HG03095 (cell line): ENCODE results near the gene BSDC1.
A peak's percentile ranks its signal among the peaks of the same experiment; 100 is the strongest.

Experiments used
- ATAC-seq: cut with Tn5 transposase; IDR thresholded peaks from one replicate; pipeline ENCODE4 v1.9.1; 2021; ENCODE audit warnings: moderate library complexity; ENCODE audit not compliant: unreplicated experiment

The BSDC1 gene

DNA sequence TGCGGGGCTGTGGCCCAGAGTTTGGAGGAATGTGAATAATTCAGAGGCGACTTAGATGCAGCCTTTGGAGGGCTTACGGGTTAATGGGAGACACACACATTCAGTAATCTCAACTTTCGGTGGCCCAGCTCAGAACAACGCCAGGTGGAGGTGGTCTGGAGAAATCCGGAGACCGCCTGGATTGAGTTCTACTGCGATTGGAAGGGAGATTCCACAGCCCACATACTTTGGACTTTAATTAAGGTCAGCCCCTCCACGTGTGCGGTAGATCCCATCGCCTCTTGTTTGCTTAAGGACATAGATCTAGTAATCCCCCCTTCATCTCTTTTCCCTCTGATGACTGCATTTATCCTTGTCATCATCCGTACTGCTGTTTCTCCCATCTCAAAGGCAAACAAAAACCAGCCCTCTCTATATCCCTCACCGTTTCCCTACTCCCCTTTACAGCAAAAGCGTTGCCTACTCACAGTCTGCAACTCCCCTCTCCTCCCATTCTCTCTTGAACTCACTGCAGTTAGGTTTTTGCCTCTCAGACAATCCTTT is 720 bp upstream of the BSDC1 start:
- peak; percentile 2 for ATAC-seq

DNA sequence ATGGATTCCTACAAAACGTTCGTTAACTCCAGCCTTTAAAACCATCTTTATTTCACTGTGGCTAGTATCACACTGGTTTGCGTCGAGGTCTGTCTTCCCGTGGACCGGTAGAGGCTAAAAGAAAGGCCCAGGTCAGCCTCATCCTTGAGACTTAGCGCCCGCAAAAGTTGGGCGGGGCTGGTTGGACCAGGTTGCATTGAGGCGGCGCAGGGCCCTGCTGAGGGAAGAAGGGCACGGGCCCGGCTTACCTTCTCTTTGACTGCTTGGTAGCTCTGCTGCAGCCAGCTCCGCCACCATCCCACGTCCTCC is 455 bp downstream of the BSDC1 start:
- peak; percentile 17 for ATAC-seq

DNA sequence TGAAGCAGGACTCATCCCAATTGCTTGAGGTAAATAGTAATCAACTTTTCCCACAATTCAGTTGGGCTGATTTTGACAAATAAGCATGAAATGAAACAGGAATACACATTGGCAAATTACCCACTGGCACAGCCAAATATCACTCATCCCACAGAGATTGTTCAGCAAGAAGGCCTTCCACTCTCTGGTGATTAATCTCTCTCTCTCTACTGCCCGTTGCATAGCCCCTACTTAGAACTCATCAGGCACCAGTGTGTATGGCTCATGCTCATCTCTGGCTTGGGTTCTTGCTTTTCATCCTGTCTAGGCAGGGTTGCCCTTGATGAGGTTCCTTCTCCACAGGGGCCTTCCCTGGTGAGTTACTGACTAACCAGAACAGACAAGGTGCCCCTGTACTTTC is 1.1 kb downstream of the BSDC1 start:
- no peak for ATAC-seq

DNA sequence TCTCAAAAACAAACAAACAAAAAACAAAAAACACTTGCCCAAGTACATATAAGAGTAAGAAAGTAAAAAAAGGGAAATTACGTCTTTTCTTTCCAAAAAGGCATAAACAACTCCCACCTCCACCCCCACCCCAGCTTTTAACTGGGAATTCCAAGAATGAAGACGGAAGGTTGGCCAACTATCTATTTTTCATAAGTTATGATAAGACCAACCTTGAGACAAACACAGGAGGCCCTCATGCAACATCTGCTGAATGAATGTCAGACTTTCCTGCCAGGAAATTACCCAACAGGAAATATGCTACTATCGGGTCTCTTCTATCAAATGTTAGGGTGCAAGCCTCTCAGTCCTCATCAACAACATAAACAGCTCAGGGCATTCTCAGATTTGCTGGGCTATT is 1.9 kb downstream of the BSDC1 start:
- no peak for ATAC-seq

DNA sequence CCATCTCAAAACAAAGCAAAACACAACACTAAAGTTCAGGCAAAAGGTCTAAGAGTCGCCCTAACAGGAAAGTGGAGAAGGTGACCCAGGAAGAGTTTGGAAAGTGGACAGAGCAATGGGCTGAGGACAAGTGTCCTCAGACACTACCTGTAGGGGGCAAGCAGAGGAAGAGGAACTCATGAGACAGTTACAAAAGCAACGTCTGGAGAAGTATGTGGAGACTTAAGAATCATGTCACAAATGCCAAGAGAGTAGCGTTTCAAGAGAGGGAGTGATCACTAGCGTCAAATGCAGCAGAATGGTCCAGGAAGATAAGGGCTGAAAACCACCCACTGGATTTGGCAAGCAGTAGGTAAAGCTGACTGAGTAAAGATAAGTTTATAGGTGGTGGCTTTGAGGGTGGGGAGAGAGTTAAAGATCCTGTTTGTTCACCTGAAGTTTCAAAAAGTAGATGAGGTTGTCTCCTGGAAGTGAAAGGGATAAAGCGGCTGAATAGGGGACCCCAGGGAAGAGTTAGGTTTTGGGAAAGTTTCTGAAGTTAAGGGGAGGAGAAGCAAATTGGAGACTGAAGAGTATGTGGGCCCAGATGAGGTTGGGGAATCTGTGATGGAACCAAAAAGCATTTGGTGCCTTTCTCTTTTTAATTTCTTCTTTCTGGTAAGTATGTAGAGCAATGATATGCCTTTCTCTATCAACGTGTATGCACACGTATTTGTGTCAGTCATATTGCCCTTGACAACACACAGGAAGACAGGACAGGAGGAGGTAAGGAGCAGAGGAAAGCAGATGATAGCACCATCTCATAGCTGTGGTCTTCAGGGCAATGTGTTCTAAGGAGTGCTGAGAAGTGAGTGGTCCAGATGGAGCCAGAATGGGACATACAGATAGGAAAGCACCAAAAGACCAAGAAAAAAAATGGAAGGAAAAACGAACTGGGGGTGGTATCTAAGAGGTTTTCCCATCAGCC is 3.1 kb downstream of the BSDC1 start:
- ATAC-seq, result no peak

DNA sequence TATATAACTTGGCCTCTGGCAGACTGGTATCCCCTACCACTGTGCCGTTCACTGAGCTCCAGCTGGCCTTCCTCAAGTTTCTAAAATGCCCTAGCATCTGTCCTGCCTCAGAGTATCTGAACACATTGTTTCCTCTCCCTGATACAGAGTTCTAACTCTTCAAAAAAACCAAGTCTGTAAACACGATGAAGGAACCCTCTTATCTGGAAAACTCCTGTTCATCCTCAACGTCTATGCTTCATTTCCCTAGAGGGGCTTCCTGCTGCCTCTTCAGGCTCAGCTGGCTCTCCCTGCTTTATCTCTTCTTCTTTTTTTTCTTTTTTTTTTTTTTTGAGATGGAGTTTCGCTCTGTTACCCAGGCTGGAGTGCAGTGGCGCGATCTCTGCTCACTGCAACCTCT is 5.6 kb downstream of the BSDC1 start:
- no peak for ATAC-seq

DNA sequence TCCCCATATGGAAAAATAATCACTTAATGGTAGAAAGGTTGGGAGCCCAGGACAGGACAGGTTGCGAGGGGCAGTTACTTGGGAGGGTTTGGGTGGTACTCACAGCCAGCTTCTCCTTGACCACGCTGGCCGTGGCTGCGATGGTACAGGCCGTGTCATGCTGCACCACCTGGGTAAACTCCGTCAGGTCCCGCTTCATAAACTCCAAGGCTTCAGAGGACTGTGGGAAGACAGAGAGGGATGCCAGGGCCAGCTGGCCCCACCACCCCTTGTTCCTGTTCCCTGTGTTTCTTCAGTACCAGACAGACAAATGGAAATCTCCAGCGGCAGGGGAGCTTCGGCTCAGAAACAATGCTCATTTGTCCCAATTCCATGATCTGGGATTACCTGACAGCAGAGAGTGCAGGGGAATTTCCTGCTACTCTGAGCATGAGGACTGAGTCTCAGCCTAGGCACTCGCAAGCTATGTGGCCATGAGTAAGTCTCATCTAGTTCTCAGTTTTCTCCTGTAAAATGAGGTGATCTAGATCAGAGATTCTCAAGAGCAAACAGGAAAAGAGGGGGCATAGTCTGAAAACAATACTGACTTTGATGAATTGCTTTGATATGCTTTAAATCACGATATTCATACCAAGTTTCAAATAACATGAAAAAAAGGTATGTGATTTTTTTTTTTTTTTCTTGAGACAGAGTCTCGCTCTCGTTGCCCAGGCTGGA is 7.4 kb downstream of the BSDC1 start:
- ATAC-seq, result no peak

DNA sequence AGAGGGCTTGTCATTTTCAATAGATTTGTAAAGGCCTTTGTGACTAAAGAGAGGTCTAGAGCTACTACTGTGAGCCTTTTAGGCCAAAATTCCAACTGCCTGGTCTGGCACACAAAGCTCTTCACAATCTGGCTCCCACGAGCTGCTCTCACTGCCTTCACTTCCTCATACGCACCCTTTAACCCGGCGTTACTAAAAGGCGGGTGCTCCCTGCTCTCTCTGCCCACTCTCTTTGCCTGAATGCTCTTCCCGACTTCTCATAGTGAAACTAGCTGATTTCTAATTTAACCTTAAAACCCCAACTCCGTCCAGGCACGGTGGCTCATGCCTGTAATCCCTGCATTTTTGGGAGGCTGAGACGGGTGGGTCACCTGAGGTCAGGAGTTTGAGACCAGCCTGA is 14.2 kb downstream of the BSDC1 start:
- ATAC-seq, result no peak

DNA sequence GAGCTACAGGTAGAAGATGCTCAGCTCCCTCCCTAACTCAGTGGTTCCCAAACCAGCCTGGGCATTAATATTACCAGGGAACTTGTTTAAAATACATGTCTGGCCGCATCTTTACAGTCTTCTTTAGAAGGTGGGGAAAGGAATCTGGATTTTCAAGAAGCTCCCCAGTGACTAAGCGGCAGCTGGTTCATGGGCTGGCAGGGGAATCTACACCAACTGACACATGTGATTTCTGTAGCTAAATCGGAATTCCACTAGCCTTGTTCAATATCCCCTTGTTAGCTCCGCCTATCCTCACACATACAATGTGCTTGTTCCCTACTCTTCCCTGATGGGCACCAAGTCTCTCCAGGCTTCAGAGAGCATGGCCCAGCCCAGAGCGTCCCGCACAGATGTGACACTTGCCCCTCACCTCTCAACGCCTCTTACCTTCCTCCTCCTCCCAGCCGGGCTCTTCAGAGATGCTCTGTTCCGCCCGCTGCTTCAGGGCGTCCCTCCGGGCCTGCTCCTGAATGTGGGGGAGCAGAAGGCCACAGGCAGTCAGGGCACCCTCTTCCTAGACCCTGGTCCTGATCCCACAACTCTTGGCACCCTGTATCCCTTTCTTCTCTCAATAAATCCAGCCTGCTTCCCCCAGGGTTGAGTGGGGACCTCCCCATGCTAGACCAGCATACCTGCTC is 16.6 kb downstream of the BSDC1 start:
- no peak for ATAC-seq

DNA sequence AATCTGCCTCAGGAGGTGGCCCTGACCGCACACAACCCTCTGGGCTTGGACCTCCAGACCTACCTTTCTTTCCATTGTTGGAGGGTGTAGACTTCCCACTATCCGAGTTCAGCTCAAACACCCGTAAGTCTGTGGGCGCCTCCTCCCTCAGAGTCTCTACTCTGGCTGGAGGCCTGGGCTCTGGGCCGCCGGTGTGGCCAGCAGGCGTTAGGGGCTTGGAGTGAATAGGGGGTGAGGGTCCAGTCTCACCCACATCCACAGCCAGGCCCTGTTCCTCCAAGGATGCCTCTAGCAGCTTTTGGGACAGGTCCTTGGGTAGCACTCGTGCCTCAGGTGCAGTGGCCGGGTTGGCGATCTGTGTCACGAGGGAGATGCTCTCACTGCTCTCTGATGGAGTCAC is 18.0 kb downstream of the BSDC1 start:
- no peak for ATAC-seq

DNA sequence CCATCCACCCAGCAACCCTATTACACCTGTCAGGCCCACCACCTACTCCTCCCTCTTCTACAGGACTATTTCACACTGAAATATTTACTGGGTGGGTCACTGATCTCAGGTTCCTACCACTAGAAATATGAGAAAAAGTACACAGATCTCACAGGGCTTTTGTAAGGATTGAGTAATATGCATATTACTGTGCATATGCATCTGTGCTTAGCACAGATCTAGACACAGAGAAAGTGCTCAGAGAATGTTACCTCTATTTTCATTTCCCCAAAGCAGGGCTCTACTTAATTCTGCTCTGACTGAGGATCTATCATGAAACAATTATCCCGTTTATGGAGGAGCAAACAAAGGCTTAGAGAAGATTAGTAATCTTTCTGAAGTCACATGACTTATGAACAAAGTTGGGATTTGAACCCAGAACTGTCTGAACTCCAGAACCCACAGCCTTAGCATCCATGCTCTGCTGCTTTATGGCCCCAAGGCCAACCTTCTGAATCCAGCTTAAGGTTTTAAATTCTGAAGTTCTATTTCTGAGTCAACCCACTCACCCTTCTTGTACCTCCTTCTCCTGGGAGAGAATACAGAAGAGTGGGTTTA is 20.1 kb downstream of the BSDC1 start:
- ATAC-seq, result no peak

DNA sequence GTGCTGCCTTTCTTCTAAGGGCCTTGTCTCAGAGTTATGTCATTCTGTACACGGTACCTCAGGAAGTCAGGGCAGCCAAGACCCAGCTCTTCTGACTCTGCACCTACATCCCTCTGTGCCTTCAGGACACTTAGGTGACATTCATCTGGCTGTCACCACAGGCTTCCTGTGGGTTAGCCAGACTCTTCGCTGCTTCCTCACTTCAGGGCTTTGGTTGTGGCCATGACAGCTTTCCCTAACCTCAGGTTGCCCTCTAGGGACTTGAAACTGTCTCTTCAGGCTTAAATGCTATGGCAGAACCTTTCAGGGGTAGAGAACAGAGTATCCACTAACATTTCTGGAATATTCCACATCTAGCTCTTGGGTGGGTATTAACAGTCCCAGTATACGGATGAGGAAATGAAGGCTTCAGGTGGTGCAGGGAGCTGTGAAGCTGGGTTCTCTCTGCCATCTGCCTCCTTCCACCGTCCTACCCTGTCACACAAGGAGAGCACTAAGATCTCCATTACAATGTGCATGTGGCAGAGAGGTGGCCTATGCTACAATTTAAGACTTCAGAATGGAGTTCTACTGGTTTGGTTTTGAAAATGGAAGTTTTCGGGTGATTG is 22.0 kb downstream of the BSDC1 start:
- ATAC-seq, result no peak

DNA sequence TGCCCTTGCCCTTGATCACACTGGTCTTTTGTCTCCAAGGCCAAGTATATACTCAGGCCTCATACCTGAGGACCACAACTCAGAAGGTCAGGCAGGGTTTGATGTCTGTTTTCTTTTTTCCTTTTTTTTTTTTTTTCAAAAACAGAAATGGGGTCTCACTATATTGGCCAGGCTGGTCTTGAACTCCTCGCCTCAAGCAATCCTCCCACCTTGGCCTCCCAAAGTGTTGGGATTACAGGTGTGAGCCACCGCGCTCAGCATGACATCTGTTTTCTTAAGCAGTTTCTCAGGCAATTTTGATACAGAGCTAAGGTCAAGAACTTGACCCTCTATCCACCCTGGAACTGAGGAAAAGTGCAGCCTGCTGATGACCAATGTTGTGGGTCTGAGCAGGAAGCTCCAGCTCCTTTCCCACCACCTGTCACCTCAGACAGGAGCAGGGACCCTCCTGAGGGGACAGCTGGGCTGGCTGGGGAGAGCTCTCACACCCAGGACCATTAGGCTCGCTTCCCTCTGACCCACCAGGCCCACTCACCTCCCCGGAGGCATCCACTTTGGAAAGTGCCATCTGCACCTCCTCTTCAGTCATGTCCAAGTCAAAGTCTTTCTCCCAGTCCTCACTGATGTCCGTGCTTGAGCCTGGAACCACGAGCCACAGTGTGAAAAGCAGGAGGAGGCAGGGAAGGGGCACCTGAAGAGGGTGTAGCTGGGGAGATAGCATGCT is 26.2 kb downstream of the BSDC1 start:
- ATAC-seq, result no peak

DNA sequence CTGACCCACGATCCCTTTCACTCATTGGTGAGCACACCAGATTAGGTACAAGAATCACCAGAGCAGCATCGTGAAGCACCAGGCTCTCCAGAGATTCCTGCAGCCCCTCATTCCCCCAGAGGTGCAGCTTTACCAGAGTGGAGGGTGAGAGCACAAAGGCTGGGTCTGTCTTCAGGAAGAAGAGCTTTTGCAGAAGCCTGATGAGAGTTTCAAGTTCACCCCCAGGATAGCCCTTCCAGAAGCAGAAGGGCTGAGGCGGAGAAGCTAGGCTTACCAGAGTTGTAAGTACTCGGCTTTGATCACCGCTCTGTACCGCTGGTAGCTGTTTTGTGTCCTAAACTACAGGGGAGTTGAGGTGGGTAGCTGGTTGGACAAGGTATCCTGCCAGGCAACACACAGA is 28.8 kb downstream of the BSDC1 start:
- no peak for ATAC-seq

DNA sequence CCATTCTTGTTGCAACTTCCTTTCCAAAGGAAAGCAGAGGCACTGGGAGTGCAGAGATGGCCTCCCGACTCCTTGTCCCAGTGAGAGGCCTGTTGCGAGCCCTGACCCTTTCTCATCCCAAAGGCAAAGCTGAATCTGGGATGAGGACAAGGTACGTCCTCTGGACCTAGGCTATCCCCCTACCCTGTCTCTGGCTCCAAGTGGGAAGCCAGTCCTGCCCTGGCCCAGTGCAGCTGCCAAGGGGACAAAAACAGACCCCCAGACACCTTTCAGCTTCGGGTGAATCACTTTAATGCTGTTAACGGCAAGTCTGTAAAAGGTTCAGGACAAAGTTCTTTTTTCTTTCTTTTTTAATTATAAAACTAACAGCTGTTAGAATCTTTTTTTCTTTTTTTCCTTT is 29.4 kb downstream of the BSDC1 start:
- no peak for ATAC-seq

DNA sequence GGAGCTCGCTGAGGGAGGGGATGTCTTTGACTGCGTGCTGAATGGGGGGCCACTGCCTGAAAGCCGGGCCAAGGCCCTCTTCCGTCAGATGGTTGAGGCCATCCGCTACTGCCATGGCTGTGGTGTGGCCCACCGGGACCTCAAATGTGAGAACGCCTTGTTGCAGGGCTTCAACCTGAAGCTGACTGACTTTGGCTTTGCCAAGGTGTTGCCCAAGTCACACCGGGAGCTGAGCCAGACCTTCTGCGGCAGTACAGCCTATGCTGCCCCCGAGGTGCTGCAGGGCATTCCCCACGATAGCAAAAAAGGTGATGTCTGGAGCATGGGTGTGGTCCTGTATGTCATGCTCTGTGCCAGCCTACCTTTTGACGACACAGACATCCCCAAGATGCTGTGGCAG is 30.5 kb downstream of the BSDC1 start:
- no peak for ATAC-seq

DNA sequence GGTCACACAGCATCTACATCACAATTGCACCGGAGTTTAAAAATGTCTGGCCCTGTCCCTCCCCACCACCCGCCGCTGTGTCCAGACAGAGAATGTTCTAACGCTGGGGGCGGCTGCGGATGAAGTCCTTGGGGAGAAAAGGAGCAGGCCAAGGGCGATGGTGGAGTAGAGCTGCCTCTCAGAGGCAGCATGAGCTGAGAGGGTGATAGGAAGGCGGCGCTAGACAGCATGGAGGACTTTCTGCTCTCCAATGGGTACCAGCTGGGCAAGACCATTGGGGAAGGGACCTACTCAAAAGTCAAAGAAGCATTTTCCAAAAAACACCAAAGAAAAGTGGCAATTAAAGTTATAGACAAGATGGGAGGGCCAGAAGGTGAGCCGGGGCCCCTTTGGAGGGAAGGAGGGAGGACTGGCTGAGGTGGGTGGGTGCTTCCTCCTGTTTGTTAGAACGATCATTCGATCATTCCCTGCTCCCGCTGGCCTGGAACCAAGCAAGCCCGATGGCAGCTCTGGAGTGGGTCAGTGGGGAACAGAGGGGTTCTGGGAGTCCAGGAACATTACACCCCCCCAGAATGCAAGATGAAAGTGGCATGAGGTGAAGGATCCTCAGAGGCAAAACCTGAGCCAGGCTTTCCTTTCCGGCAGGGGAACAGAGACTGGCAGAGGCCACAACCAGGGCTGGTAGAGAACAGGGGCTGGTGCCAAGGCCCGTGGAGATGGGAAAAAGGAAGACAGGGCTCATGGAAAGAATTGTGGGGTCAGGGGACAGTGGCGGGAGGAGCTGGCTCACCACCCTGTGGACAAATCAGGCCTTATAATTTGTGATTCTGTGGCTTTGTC is 31.5 kb downstream of the BSDC1 start, which contains the start of the genes FAM229A and TSSK3:
Gene FAM229A, minus strand, starts transcription at position 12 of the 840 bp plus-strand sequence. CDS start 394 bp downstream, outside the sequence.
Gene TSSK3, plus strand, starts transcription at position 66 of the 840 bp plus-strand sequence. Its CDS starts 163 bp downstream, at position 229.
- no peak for ATAC-seq

DNA sequence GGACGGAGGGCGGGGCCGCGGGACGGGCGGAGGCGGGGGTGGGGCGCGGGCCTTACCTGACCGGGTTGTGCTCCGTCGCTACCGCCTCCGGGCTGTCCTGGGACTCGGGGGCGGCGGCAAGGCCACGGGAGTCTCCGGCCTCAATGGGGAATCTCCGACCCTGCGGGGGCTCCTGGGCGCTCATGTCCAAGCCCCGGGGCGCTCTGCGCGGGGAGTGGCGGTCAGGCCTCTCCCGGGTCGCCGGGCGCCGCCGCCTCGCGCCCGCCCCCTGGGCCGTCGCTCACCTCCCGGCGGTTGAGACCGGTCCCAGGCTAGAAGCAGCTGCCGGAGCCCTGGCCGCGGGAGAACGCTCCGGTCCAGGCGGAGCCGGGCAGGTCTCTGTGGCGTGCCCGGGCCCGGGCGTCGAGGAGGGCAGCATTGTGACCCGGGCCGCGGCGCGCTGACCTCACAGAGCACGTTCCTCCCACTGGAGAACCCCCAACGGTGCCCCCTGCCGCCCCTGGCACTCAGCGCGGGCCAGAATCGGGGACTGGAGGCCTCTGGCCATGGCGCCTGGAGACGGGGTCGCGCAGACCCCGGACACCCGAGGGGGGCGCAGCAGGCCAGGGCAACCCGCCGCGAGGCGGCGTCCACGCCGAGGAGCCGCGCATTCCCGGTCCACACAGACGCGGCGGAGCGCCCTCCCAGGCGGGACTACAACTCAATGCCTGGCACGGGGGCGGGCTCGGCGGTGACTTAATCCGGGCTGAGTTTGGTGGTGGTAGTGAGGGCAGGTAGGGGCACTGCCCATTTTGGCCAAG is 32.4 kb downstream of the BSDC1 start:
- ATAC-seq, result no peak
